ENCODE data around the gene RALB.

GRCh38 chr2:120312076-120312475 is 59.4 kb downstream of the RALB start:
- no peak for TF ChIP-seq TAF1 (IDR thresholded peaks at IDR 0.05; ENCODE audit: low read depth)
- no peak for TF ChIP-seq RAD21 (IDR thresholded peaks at IDR 0.05; ENCODE audit: low read depth)
- TF ChIP-seq CEBPB (IDR thresholded peaks at IDR 0.05) = no peak
- no peak for TF ChIP-seq ZBTB7A (IDR thresholded peaks at IDR 0.05; ENCODE audit: low read depth)
- no peak for TF ChIP-seq EP300 (IDR thresholded peaks at IDR 0.05; ENCODE audit: borderline replicate concordance)
- TF ChIP-seq TCF12 (IDR thresholded peaks at IDR 0.05; ENCODE audit: low read depth) = no peak
- TF ChIP-seq CREB1 (IDR thresholded peaks at IDR 0.05; ENCODE audit: low read depth) = no peak
- TF ChIP-seq MAX (IDR thresholded peaks at IDR 0.05) = no peak
